DMS153 treated with DMSO at 0.1 percent for 48 hours (cell line): ENCODE results near the gene WEE2.
A peak's percentile ranks its signal among the peaks of the same experiment; 100 is the strongest.
"Not testable (repeated sequence)": the region's sequence is repeated elsewhere in the genome, so short reads cannot be mapped to it uniquely, and the experiment has no call there.

Experiments used
- DNase-seq: peaks from one replicate; lab custom pipeline; 2025; ENCODE audit not compliant: unreplicated experiment; lab: John Stamatoyannopoulos, UW

WEE2 gene

GRCh38 chr7:141689072-141689825 is 18.9 kb upstream of the WEE2 start:
- DNase-seq: not testable (repeated sequence)

- no peak for DNase-seq
Observed at GRCh38 chr7:141691540-141691939, 16.6 kb upstream of the WEE2 start.

GRCh38 chr7:141691961-141692360 is 16.2 kb upstream of the WEE2 start:
- DNase-seq: no peak

- no peak for DNase-seq
Observed at GRCh38 chr7:141693082-141693481, 15.1 kb upstream of the WEE2 start.

- no peak for DNase-seq
Observed at GRCh38 chr7:141695803-141696289, 12.3 kb upstream of the WEE2 start.

GRCh38 chr7:141696348-141696747 is 11.8 kb upstream of the WEE2 start:
- no peak for DNase-seq

- no peak for DNase-seq
Observed at GRCh38 chr7:141697211-141697871, 10.8 kb upstream of the WEE2 start.

- DNase-seq: no peak
Observed at GRCh38 chr7:141698247-141699015, 9.7 kb upstream of the WEE2 start.

- no peak for DNase-seq
Observed at GRCh38 chr7:141699860-141700259, 8.3 kb upstream of the WEE2 start.

- DNase-seq: no peak
Observed at GRCh38 chr7:141700296-141700847, 7.8 kb upstream of the WEE2 start.

- DNase-seq: no peak
Observed at GRCh38 chr7:141700848-141701371, 7.2 kb upstream of the WEE2 start.

GRCh38 chr7:141701489-141702046 is 6.6 kb upstream of the WEE2 start:
- DNase-seq: no peak

- DNase-seq: peak; percentile 26
Observed at GRCh38 chr7:141702047-141702567, 6.0 kb upstream of the WEE2 start, which contains the start of gene DENND11. Gene DENND11 (minus strand): TSS chr7:141702166. CDS start chr7:141702153, 13 bp downstream.

GRCh38 chr7:141702892-141703291 is 5.3 kb upstream of the WEE2 start:
- DNase-seq: no peak

GRCh38 chr7:141704112-141704511 is 4.0 kb upstream of the WEE2 start:
- no peak for DNase-seq

- no peak for DNase-seq
Observed at GRCh38 chr7:141704741-141705140, 3.4 kb upstream of the WEE2 start.

- peak; percentile 8 for DNase-seq
Observed at GRCh38 chr7:141706239-141707064, 1.7 kb upstream of the WEE2 start.

GRCh38 chr7:141709318-141709717 is 1.2 kb downstream of the WEE2 start:
- no peak for DNase-seq

- DNase-seq: no peak
Observed at GRCh38 chr7:141709749-141710148, 1.6 kb downstream of the WEE2 start.

- DNase-seq: no peak
Observed at GRCh38 chr7:141710301-141710700, 2.1 kb downstream of the WEE2 start.
